ENCODE data around the gene ERICH4. TPM values are rescaled to one million over a fixed set of nuclear protein-coding genes. Genes with fewer than 3 reads are reported as not detected.

ERICH4 gene
- total RNA-seq, 1 experiment from 2014 or later, result not detected

DNA sequence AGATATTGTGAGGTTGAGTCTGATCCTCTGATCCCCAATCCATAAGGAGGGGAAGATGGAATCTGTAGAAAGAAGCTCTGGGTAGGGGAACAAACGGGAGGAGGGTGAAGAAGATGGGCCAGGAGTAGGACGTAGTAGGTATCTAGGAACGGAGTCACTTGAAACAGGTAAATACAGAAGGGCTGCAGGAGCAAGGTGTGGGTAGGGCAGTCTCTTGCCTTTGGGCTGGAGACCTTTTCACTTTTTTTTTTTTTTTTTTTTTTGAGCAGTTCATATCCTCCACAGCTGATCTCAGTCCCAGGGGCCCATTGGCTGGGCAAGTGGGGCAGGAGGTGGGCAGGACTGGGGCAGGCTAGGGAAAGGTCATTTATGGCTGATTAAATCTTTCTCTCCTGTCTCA is 43.9 kb upstream of the ERICH4 start:
- CTCF ChIA-PET, result no interaction called here
- Histone ChIP-seq H3K36me3 (ENCODE audit: low read depth) (no peaks in the 10 kb centered on the region), H3K79me2 (ENCODE audit: low read depth) (peaks cover 42% of the 10 kb centered on the region), H3K27ac (no peak overlapping the region), H3F3A (ENCODE audit: insufficient read depth, low read depth) (no peaks in the 10 kb centered on the region; the same call in 1 of the 2 replicates), H2AFZ (no peak overlapping the region), H3K9me2 (ENCODE audit: insufficient read depth) (no peaks in the 10 kb centered on the region), H3K27me3 (ENCODE audit: insufficient read depth, low read depth) (no peaks in the 10 kb centered on the region), H3K9me3 (ENCODE audit: insufficient read depth, low read depth) (no peaks in the 10 kb centered on the region), H3K4me2 (peak overlapping the region; percentile 82), H3K4me1 (replicated peaks; ENCODE audit: insufficient read depth) (peaks cover 19% of the 10 kb centered on the region), H3K4me3 (peak overlapping the region; percentile 100; the same call in 1 of the 2 replicates), H4K20me1 (ENCODE audit: insufficient read depth) (no peaks in the 10 kb centered on the region; the same call in 1 of the 2 replicates)
- intact Hi-C loops (cut with micrococcal nuclease; ENCODE audit: unreplicated experiment), result no loop called here
- POLR2A ChIA-PET (ENCODE audit: unreplicated experiment), result no interaction called here
- no TSS peak for BruUV-seq (replicated peaks)
- TF ChIP-seq, protein P1, sequence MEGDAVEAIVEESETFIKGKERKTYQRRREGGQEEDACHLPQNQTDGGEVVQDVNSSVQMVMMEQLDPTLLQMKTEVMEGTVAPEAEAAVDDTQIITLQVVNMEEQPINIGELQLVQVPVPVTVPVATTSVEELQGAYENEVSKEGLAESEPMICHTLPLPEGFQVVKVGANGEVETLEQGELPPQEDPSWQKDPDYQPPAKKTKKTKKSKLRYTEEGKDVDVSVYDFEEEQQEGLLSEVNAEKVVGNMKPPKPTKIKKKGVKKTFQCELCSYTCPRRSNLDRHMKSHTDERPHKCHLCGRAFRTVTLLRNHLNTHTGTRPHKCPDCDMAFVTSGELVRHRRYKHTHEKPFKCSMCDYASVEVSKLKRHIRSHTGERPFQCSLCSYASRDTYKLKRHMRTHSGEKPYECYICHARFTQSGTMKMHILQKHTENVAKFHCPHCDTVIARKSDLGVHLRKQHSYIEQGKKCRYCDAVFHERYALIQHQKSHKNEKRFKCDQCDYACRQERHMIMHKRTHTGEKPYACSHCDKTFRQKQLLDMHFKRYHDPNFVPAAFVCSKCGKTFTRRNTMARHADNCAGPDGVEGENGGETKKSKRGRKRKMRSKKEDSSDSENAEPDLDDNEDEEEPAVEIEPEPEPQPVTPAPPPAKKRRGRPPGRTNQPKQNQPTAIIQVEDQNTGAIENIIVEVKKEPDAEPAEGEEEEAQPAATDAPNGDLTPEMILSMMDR (conservative IDR thresholded peaks at IDR 0.05), result no peak
- no peak for TF ChIP-seq EZH2 (IDR thresholded peaks at IDR 0.05; ENCODE audit: low read depth)
- DNase-seq, result no peak

DNA sequence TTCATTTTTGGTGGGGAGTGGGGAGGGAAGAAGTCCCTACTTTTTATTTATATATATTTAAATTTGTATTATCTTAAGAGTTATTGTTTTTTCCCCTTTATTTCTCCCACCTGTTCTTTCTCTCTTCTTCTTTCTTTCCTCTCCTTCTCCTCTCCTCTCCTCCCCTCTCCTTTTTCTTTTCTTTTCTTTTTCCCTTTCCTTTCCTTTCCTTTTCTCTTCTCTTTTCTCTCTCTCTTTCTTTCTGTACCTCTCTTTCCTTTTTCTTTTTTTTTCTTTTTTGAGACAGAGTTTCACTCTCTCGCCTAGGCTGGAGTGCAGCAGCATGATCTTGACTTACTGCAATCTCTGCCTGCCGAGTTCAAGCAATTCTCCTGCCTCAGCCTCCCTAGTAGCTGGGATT is 43.4 kb upstream of the ERICH4 start:
- Histone ChIP-seq H3K79me2 (ENCODE audit: low read depth) (peaks cover 42% of the 10 kb centered on the region), H3K4me2 (no peak overlapping the region), H3K4me3 (no peak overlapping the region), H3K27me3 (ENCODE audit: insufficient read depth, low read depth) (no peaks in the 10 kb centered on the region), H3K27ac (no peak overlapping the region), H3F3A (ENCODE audit: insufficient read depth, low read depth) (no peaks in the 10 kb centered on the region; the same call in 1 of the 2 replicates), H3K4me1 (replicated peaks; ENCODE audit: insufficient read depth) (peaks cover 19% of the 10 kb centered on the region), H3K9me3 (ENCODE audit: insufficient read depth, low read depth) (no peaks in the 10 kb centered on the region), H4K20me1 (ENCODE audit: insufficient read depth) (no peaks in the 10 kb centered on the region; the same call in 1 of the 2 replicates), H3K9me2 (ENCODE audit: insufficient read depth) (no peaks in the 10 kb centered on the region), H2AFZ (no peak overlapping the region), H3K36me3 (ENCODE audit: low read depth) (no peaks in the 10 kb centered on the region)
- ChIA-PET POLR2A (ENCODE audit: unreplicated experiment) (no interaction called here), CTCF (no interaction called here)
- no peak for DNase-seq
- no peak for TF ChIP-seq EZH2 (IDR thresholded peaks at IDR 0.05; ENCODE audit: low read depth)
- TF ChIP-seq, protein P1 (conservative IDR thresholded peaks at IDR 0.05), result no peak
- intact Hi-C loops (cut with micrococcal nuclease; ENCODE audit: unreplicated experiment), result no loop called here
- BruUV-seq (replicated peaks), result no TSS peak

DNA sequence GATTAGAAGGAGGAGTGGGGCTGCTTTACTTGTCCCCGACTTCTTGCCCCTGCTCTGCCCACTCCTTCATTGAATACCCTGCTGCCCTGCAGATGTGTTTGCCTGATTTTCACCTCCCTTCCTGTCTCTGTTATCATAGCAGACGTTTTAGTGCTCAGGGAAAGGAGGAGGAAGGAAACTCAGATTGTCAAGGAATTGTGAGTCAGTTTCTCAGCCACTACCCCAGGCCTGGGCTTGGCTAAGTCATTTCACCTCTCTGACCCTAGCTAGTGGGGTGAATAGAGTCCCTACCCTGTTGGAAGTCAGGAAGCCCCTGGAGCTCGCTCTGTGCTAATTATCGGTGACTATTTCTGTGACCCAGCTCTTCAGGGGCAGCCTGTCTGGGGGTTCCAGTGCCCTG is 41.5 kb upstream of the ERICH4 start:
- H2AFZ ChIP-seq, result no peak overlapping the region
- no peak for DNase-seq
- no peaks in the 10 kb centered on the region for H3K9me2 ChIP-seq (ENCODE audit: insufficient read depth)
- H3K9me3 ChIP-seq (ENCODE audit: insufficient read depth, low read depth), result no peaks in the 10 kb centered on the region
- no peak overlapping the region for H3K4me2 ChIP-seq
- no peaks in the 10 kb centered on the region; the same call in 1 of the 2 replicates for H4K20me1 ChIP-seq (ENCODE audit: insufficient read depth)
- H3K4me1 ChIP-seq (replicated peaks; ENCODE audit: insufficient read depth), result peaks cover 10% of the 10 kb centered on the region
- H3K27me3 ChIP-seq (ENCODE audit: insufficient read depth, low read depth), result no peaks in the 10 kb centered on the region
- no peak for TF ChIP-seq EZH2 (IDR thresholded peaks at IDR 0.05; ENCODE audit: low read depth)
- TF ChIP-seq, protein P1 (conservative IDR thresholded peaks at IDR 0.05), result no peak
- no peaks in the 10 kb centered on the region for H3K36me3 ChIP-seq (ENCODE audit: low read depth)
- POLR2A ChIA-PET (ENCODE audit: unreplicated experiment), result no interaction called here
- BruUV-seq (replicated peaks), result no TSS peak
- CTCF ChIA-PET, result no interaction called here
- peaks cover 25% of the 10 kb centered on the region for H3K79me2 ChIP-seq (ENCODE audit: low read depth)
- no peak overlapping the region for H3K27ac ChIP-seq
- no peaks in the 10 kb centered on the region for H3F3A ChIP-seq (ENCODE audit: insufficient read depth, low read depth)
- no peak overlapping the region for H3K4me3 ChIP-seq
- intact Hi-C loops (cut with micrococcal nuclease; ENCODE audit: unreplicated experiment), result no loop called here
